ENCODE data around the gene LHFPL6.

GRCh38 chr13:39550931-39551330 lies 52.1 kb downstream of the LHFPL6 start:
- TF ChIP-seq CTCF (IDR thresholded peaks at IDR 0.05): no peak
- no peak for TF ChIP-seq POLR2A (IDR thresholded peaks at IDR 0.05)
